ENCODE data around the gene ALOXE3. TPM values are rescaled to one million over a fixed set of nuclear protein-coding genes. Genes with fewer than 3 reads are reported as not detected.

The ALOXE3 gene
- total RNA-seq, 2 experiments from 2014 or later, result 0.09 TPM; not detected in 1

- no peak for ATAC-seq
- Mint-ChIP-seq H3K27me3 (peaks cover 3% of the 10 kb centered on the region), H3K9me3 (no peaks in the 10 kb centered on the region), H3K4me1 (ENCODE audit: low read depth) (no peaks in the 10 kb centered on the region), H3K36me3 (ENCODE audit: low read depth) (peaks cover 21% of the 10 kb centered on the region), H3K4me3 (no peak overlapping the region), H3K27ac (no peak overlapping the region)
- CTCF ChIA-PET, result interaction anchor here (0.7 to 9.0 kb wide), 22 partner anchors 8 to 163 kb away, joined by 3 to 63 read pairs (median 6); partner anchors contain the start of genes ALOXE3, AURKB, CTC1 and HES7
- POLR2A ChIA-PET, result interaction anchor here (0.7 to 12.8 kb wide), 12 partner anchors 9 to 112 kb away, joined by 3 to 228 read pairs (median 4); partner anchors contain the start of genes ALOXE3, AURKB, HES7 and PER1
- no peak for TF ChIP-seq CTCF (IDR thresholded peaks at IDR 0.05)
- intact Hi-C loops (cut with micrococcal nuclease), result loop anchor here (2.0 to 5.0 kb wide), 4 partner anchors 17 to 163 kb away; no protein-coding TSS in a partner anchor
- DNase-seq, result no peak
Observed at GRCh38 chr17:8137645-8138373, 19.5 kb upstream of the ALOXE3 start.

- ChIA-PET POLR2A (interaction anchor here (0.6 to 4.0 kb wide), 8 partner anchors 10 to 113 kb away, joined by 3 to 33 read pairs (median 4); partner anchors contain the start of gene HES7), CTCF (interaction anchor here (1.5 to 9.0 kb wide), 3 partner anchors 11 to 24 kb away, joined by 3 to 63 read pairs (median 11); partner anchors contain the start of gene ALOXE3)
- Mint-ChIP-seq H3K27me3 (peaks cover 3% of the 10 kb centered on the region), H3K4me3 (no peak overlapping the region), H3K9me3 (no peaks in the 10 kb centered on the region), H3K4me1 (ENCODE audit: low read depth) (peaks cover 3% of the 10 kb centered on the region), H3K36me3 (ENCODE audit: low read depth) (no peaks in the 10 kb centered on the region), H3K27ac (no peak overlapping the region)
- no peak for ATAC-seq
- intact Hi-C loops (cut with micrococcal nuclease), result no loop called here
- no peak for TF ChIP-seq CTCF (IDR thresholded peaks at IDR 0.05)
- no peak for DNase-seq
Observed at GRCh38 chr17:8133941-8134340, 15.6 kb upstream of the ALOXE3 start.

- peaks cover 3% of the 10 kb centered on the region for H3K4me1 Mint-ChIP-seq (ENCODE audit: low read depth)
- DNase-seq (no peak), ATAC-seq (no peak)
- ChIA-PET POLR2A (interaction anchor here (0.6 to 4.0 kb wide), 7 partner anchors 9 to 114 kb away, joined by 3 to 33 read pairs (median 3); partner anchors contain the start of gene HES7), CTCF (interaction anchor here (1.0 to 9.0 kb wide), 3 partner anchors 14 to 59 kb away, joined by 3 to 63 read pairs (median 11); partner anchors contain the start of gene ALOXE3)
- no peak overlapping the region for H3K4me3 Mint-ChIP-seq
- no peaks in the 10 kb centered on the region for H3K9me3 Mint-ChIP-seq
- no peak overlapping the region for H3K27ac Mint-ChIP-seq
- no peak for TF ChIP-seq CTCF (IDR thresholded peaks at IDR 0.05)
- intact Hi-C loops (cut with micrococcal nuclease), result no loop called here
- no peaks in the 10 kb centered on the region for H3K36me3 Mint-ChIP-seq (ENCODE audit: low read depth)
- peaks cover 3% of the 10 kb centered on the region for H3K27me3 Mint-ChIP-seq
Observed at GRCh38 chr17:8133399-8133798, 15.1 kb upstream of the ALOXE3 start.

- no peaks in the 10 kb centered on the region for H3K9me3 Mint-ChIP-seq
- no peaks in the 10 kb centered on the region for H3K36me3 Mint-ChIP-seq (ENCODE audit: low read depth)
- ChIA-PET POLR2A (interaction anchor here (4.0 kb wide), 1 partner anchor 41 kb away, joined by 33 read pairs; no protein-coding TSS in a partner anchor), CTCF (interaction anchor here (0.7 to 1.1 kb wide), 2 partner anchors 9 to 13 kb away, joined by 3 read pairs; no protein-coding TSS in a partner anchor)
- no peak for DNase-seq
- intact Hi-C loops (cut with micrococcal nuclease), result no loop called here
- H3K4me1 Mint-ChIP-seq (ENCODE audit: low read depth), result peaks cover 8% of the 10 kb centered on the region
- H3K27me3 Mint-ChIP-seq, result peaks cover 6% of the 10 kb centered on the region
- no peak for TF ChIP-seq CTCF (IDR thresholded peaks at IDR 0.05)
- peak; percentile 63 for ATAC-seq
- no peak overlapping the region for H3K27ac Mint-ChIP-seq
- H3K4me3 Mint-ChIP-seq, result no peak overlapping the region
Observed at GRCh38 chr17:8131844-8132441, 13.6 kb upstream of the ALOXE3 start.
